GM18867 (cell line): ENCODE data around the gene CYP27C1.
A peak's percentile ranks its signal among the peaks of the same experiment; 100 is the strongest.
"Not testable (repeated sequence)": the region's sequence is repeated elsewhere in the genome, so short reads cannot be mapped to it uniquely, and the experiment has no call there.

Source experiments
- ATAC-seq: cut with Tn5 transposase; IDR thresholded peaks from one replicate; pipeline ENCODE4 v1.9.1; 2021; ENCODE audit warnings: mild to moderate bottlenecking, moderate library complexity; ENCODE audit not compliant: unreplicated experiment

CYP27C1 gene

GRCh38 chr2:127220102-127220767, at the start of gene CYP27C1:
CYP27C1 (minus strand) TSS chr2:127220299; CDS start chr2:127220270, 29 bp downstream.
- ATAC-seq = no peak

- ATAC-seq = no peak
These were observed 41.8 kb upstream of the CYP27C1 start for GRCh38 chr2:127261804-127262406.

GRCh38 chr2:127259355-127259754, 39.3 kb upstream of the CYP27C1 start:
- ATAC-seq = no peak

GRCh38 chr2:127256866-127257265, 36.8 kb upstream of the CYP27C1 start:
- ATAC-seq = no peak

GRCh38 chr2:127256381-127256780, 36.3 kb upstream of the CYP27C1 start:
- ATAC-seq = no peak

- no peak for ATAC-seq
These were observed 35.6 kb upstream of the CYP27C1 start for GRCh38 chr2:127255721-127256120.

- ATAC-seq = no peak
These were observed 35.0 kb upstream of the CYP27C1 start for GRCh38 chr2:127255146-127255545.

- ATAC-seq = no peak
These were observed 34.4 kb upstream of the CYP27C1 start for GRCh38 chr2:127254386-127254981.

GRCh38 chr2:127241184-127241583, 21.1 kb upstream of the CYP27C1 start:
- not testable (repeated sequence) for ATAC-seq

GRCh38 chr2:127239395-127239794, 19.3 kb upstream of the CYP27C1 start:
- ATAC-seq = no peak

GRCh38 chr2:127237768-127238167, 17.7 kb upstream of the CYP27C1 start:
- ATAC-seq = not testable (repeated sequence)

GRCh38 chr2:127235082-127235702, 15.1 kb upstream of the CYP27C1 start:
- ATAC-seq = no peak

- ATAC-seq = no peak
These were observed 13.6 kb upstream of the CYP27C1 start for GRCh38 chr2:127233710-127234109.

- no peak for ATAC-seq
These were observed 11.2 kb upstream of the CYP27C1 start for GRCh38 chr2:127231130-127231865.

GRCh38 chr2:127229555-127229954, 9.5 kb upstream of the CYP27C1 start:
- ATAC-seq = no peak

- ATAC-seq = no peak
These were observed 8.0 kb upstream of the CYP27C1 start for GRCh38 chr2:127228102-127228501.

GRCh38 chr2:127227264-127227660, 7.2 kb upstream of the CYP27C1 start:
- ATAC-seq = not testable (repeated sequence)

- peak; percentile 83 for ATAC-seq
These were observed 6.6 kb upstream of the CYP27C1 start for GRCh38 chr2:127226520-127227263.

- no peak for ATAC-seq
These were observed 6.0 kb upstream of the CYP27C1 start for GRCh38 chr2:127226132-127226519.

GRCh38 chr2:127225186-127225960, 5.3 kb upstream of the CYP27C1 start:
- ATAC-seq = no peak
